Activated CD4-positive, alpha-beta T cell treated with anti-CD3 and anti-CD28 coated beads, Interleukin-2, amount 50 U/mL, for 24 hours (primary cell): ENCODE measurements around the gene SVOP.
"Not testable (repeated sequence)": the region's sequence is repeated elsewhere in the genome, so short reads cannot be mapped to it uniquely, and the experiment has no call there.

Experiments
- DNase-seq, 2 donors: peaks; one replicate each; pipeline ENCODE4 v3.0.0-alpha.2; 2020; ENCODE audit warnings: low read depth in 1 of 2, low spot score in 1 of 2

Gene SVOP

GRCh38 chr12:108896336-108896735 lies 124.5 kb downstream of the SVOP start:
- DNase-seq = no peak

GRCh38 chr12:108895220-108895802 lies 125.6 kb downstream of the SVOP start:
- DNase-seq = no peak

DNA sequence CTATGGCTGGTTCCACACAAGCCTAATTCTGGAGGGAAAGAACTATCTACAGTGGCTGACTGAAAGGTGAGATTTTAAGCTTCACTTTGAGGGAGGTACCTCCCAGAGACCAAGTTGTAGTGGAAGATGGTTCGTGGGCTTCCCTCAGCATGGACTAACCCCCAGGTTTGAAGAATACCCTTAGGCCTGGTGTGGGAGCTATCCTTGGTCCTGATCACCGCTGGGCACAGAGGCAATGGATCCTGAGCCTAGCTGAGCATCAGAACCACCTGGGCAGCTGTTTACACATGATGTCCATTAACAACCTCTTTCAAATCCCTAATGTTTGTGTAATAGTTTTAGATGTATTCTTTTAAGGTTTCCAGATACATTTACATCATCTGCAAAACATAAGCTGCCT lies 130.7 kb downstream of the SVOP start:
- no peak for DNase-seq

DNA sequence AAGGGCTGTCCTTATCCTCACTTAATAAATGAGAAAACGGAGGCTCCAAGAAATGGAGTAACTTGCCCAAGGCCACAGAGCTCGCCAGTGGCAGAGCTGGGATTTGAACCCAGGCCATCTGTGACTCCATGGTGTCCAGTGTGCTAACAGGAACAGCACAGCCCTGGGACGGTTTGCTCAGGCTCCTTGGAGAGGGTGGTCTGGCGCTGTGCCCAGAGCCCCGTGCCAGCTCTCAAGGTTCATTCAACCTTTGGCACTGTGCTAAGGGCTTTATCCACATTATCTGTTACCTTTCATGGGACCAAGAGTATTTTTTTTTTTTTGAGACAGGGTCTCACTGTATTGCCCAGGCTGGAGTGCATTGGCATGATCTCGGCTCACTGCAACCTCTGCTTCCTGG lies 132.8 kb downstream of the SVOP start:
- DNase-seq = no peak

GRCh38 chr12:108886873-108887629 lies 133.8 kb downstream of the SVOP start:
- no peak for DNase-seq

DNA sequence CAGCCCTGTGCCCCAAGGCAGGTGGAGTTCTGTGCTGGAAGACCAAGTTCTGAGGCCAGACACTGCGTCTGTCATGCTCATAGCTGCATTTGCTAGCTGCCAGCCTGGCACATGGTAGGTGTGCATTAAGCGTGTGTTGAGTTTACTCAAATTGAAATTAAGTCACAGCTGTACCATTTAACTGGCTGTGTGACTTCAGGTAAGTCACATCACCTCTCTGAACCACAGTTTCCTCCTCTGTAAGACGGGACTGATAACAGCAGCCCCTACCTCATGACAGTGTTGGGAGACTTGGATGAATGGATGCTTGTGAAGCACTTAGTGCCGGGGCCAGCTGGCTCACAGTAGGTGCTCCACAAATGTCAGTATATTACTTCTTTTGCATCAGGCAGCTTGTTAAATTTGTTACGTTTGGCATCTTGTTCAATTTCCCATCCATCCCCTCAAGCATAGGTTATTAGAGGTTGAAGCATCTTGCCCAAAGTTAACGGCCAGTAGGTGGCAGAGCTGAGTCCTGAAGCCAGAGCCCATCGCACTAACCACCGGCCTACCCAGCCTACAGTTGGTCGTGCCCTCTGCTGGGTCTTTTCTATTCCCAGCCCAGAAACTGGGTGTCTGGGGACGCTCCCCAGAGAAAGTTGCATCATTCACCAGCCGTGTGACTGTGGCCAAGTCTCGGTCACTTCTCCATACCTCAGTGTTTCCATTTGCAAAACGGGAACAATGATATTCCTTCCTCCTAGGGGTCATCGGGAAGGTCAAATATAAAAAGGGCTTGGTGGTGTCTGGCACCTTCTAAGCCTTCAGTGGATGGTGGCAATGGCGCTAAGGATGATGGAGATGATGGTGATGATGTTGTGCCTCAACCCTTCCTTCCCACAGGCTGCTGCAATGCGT lies 136.5 kb downstream of the SVOP start:
- peak; percentile 39 to 52 for DNase-seq

- no peak for DNase-seq
These were observed 138.9 kb downstream of the SVOP start for GRCh38 chr12:108881953-108882352.

DNA sequence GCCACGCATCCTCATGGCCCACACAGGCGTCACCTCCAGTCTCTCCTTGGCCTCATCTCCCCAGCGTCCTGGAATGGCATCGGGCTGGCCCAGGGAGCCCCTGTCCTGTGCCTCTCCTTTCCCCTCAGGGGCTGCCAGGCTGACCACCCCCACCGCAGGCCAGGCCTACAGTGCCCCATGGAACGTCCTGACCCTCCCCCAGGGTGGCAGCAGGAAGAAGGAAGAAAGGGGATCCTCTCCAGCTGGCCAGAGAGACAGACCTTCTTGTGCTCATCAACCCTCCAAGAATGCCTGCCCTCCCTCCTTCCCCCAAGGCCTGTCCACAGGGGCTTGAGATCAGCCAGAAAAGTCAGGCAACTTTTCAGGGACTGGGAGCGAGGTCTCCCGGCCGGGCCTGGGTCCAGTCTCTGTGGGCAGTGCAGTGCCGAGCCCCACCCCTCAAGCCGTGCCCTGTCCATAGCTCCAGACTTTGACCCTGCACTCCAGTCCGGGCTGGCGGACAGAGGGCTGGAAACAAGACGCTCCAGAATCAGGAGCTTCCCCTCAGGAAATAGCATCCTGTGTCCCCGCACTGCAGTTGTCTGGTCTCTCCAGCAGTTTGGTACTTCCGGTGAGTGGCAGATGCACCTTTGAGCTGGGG lies 141.1 kb downstream of the SVOP start, which contains the start of gene DAO:
Gene DAO (plus strand): TSS at position 478 of the 640 bp plus-strand sequence. CDS start 4,915 bp downstream, outside the sequence.
- DNase-seq = no peak

DNA sequence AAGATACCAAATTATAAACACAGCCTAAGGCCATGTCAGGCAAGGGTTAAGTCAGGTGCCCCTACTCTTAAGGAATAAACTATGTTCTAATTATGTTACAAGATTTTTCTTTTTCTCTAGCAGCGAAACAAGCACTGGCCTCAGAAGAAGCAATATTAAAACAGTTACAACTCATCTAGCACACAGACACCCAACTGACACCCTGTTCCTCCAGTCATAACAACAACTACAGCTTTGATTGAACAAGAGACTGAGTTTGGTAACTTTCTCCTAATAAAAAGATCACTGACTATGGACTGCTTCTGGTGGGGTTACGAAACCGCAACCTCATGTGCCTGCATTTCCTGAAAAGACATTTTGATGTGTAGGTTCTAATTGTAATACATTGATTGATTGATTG lies 144.3 kb downstream of the SVOP start:
- DNase-seq = no peak

GRCh38 chr12:108875682-108876361 lies 145.0 kb downstream of the SVOP start:
- no peak for DNase-seq

DNA sequence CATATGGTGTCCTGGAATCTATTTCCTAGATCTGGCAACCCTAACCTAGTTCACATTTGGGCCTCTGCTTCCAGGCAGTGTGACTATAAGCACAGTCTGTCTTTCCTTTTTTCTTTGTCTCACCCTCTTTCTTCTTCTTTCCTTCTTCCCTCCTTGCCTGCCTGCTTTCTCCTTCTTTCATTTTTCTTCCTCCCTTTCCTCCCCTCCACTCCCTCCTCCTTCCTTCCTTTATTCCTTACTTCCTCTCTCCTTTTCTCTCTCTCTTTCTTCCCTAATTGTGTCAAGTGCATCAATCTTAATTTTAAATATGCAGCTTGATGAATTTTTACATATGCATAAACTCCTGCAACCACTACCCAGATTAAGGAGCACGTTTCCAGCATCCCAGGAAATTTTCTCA lies 145.6 kb downstream of the SVOP start:
- no peak for DNase-seq

DNA sequence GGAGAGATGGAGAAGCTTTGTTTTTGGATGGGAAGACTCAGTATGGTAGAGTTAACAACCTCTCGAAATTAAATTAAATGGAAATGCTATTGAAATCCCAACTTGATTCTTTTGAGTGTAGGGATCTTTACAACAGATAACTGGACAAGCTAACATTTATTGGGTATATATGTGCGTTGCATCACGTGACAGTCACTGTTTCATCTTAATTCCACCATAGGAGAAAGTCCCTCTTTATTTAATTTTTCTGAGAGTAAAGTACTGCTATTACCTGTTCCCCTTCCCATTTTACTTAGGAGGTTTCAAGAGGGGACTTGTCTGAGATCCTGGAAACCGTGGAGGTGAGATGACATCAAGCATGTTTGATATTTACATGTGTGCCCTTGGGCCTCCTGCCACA lies 152.1 kb downstream of the SVOP start:
- no peak for DNase-seq

- DNase-seq = not testable (repeated sequence)
These were observed 154.8 kb downstream of the SVOP start for GRCh38 chr12:108866083-108866482.

GRCh38 chr12:108865169-108865568 lies 155.7 kb downstream of the SVOP start:
- DNase-seq = no peak

DNA sequence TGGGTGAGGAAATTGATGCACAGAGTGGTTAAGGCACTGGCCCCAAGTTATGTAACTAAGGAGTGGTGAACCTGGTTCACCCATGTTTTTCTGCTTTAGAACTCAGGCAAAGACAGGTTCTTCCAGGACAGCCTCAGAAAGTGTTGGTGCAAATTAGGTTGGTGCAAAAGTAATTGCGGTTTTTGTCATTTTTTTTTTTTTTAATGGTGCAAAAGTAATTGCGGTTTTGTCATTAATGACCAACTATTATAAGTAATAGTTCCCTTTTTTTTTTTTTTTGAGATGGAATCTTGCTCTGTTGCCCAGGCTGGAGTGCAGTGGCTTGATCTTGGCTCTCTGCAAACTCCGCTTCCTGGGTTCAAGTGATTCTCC lies 158.3 kb downstream of the SVOP start:
- DNase-seq = no peak

- no peak for DNase-seq
These were observed 158.8 kb downstream of the SVOP start for GRCh38 chr12:108861878-108862587.

DNA sequence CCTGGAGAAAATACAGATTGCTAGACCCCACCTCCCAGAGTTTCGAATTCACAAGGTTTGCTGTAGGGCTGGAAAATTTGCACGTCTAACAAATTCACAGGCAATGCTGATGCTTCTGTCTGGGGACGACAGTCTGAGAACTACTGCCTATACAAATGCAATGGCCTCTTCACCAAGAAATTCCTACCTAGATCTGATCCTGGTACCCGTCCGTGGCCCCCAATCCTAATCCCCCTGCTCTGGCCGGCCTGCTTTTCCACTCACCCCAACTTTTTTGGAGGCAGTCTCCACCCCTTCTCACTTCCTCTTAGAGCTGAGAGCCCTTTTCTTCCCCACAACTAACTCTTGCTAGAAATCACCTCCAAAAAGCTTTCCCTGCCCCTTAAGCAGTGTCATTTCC lies 160.4 kb downstream of the SVOP start:
- no peak for DNase-seq

DNA sequence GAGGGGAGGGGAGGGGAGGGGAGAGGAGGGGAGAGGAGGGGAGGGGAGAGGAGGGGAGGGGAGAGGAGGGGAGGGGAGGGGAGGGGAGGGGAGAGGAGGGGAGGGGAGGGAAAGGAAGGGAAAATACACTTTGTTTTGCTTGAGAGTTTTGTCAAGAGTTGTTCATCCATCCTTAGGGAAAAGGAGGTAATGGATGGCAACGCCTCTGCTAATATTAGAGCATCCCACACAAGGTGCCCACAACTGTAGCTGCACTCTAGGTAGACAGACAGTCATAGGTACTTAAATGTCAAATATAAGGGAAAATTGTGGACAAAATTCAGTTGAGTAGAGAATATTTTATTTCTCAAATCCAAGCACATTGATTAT lies 161.0 kb downstream of the SVOP start:
- no peak for DNase-seq

GRCh38 chr12:108859141-108859922 lies 161.5 kb downstream of the SVOP start:
- not testable (repeated sequence) for DNase-seq
